ENCODE measurements around the gene ZBTB42. TPM values are rescaled to one million over a fixed set of nuclear protein-coding genes. Genes with fewer than 3 reads are reported as not detected.

The ZBTB42 gene
- 0.38 and 0.48 TPM in 2 replicates for total RNA-seq (2014; rRNA removed; shearing (Covaris generic))

GRCh38 chr14:104800771-104801519 is at the start of gene ZBTB42:
ZBTB42 (plus strand) TSS chr14:104801101; CDS start chr14:104801198, 97 bp downstream.
- peaks cover 34% of the 10 kb centered on the region for H3K4me1 ChIP-seq
- H3K36me3 ChIP-seq = no peaks in the 10 kb centered on the region
- H3K4me3 ChIP-seq = peak within 1 kb of the TSS; percentile 38
- no peaks in the 10 kb centered on the region for H3K27me3 ChIP-seq
- H3K9me3 ChIP-seq (replicated peaks) = no peaks in the 10 kb centered on the region
- H3K27ac ChIP-seq = no peak within 1 kb of the TSS
- no peak for DNase-seq

- DNase-seq = no peak
- no peaks in the 10 kb centered on the region; the same call in 1 of the 2 replicates for H3K27me3 ChIP-seq
- H3K27ac ChIP-seq = peak overlapping the region; percentile 53
- H3K36me3 ChIP-seq = peaks cover 10% of the 10 kb centered on the region; the same call in 1 of the 2 replicates
- peaks cover 20% of the 10 kb centered on the region for H3K4me1 ChIP-seq
- H3K9me3 ChIP-seq (replicated peaks) = no peaks in the 10 kb centered on the region
- peak overlapping the region; percentile 91 for H3K4me3 ChIP-seq
Observed at GRCh38 chr14:104751539-104752422, 49.1 kb upstream of the ZBTB42 start.

- Histone ChIP-seq H3K4me1 (peaks cover 14% of the 10 kb centered on the region), H3K27ac (peak overlapping the region; percentile 53), H3K36me3 (peaks cover 12% of the 10 kb centered on the region; the same call in 1 of the 2 replicates), H3K4me3 (peak overlapping the region; percentile 91), H3K27me3 (no peaks in the 10 kb centered on the region), H3K9me3 (replicated peaks) (no peaks in the 10 kb centered on the region)
- no peak for DNase-seq
Observed at GRCh38 chr14:104752423-104752734, 48.5 kb upstream of the ZBTB42 start.

GRCh38 chr14:104752735-104753527 is 48.0 kb upstream of the ZBTB42 start, which contains the start of gene SIVA1:
SIVA1 (plus strand) TSS chr14:104753147; CDS start chr14:104753202, 55 bp downstream.
- Histone ChIP-seq H3K9me3 (replicated peaks) (no peaks in the 10 kb centered on the region), H3K36me3 (peaks cover 16% of the 10 kb centered on the region), H3K27ac (peak within 1 kb of the TSS; percentile 70), H3K4me1 (peaks cover 10% of the 10 kb centered on the region), H3K27me3 (no peaks in the 10 kb centered on the region), H3K4me3 (peak within 1 kb of the TSS; percentile 91)
- DNase-seq = peak; percentile 99 to 100

GRCh38 chr14:104753528-104754212 is 47.2 kb upstream of the ZBTB42 start:
- H3K4me3 ChIP-seq = peak overlapping the region; percentile 91
- DNase-seq = no peak

GRCh38 chr14:104754213-104754851 is 46.6 kb upstream of the ZBTB42 start:
- Histone ChIP-seq H3K36me3 (peaks cover 25% of the 10 kb centered on the region), H3K4me3 (peak overlapping the region; percentile 91), H3K4me1 (peaks cover 3% of the 10 kb centered on the region; the same call in 1 of the 2 replicates), H3K27me3 (no peaks in the 10 kb centered on the region), H3K9me3 (replicated peaks) (no peaks in the 10 kb centered on the region), H3K27ac (no peak overlapping the region)
- no peak for DNase-seq

More at GRCh38 chr14:104753528-104754212, 47.2 kb upstream of the ZBTB42 start:
- peaks cover 20% of the 10 kb centered on the region for H3K36me3 ChIP-seq
- no peaks in the 10 kb centered on the region for H3K9me3 ChIP-seq (replicated peaks)
- peak overlapping the region; percentile 70 for H3K27ac ChIP-seq
- peaks cover 3% of the 10 kb centered on the region; the same call in 1 of the 2 replicates for H3K4me1 ChIP-seq
- no peaks in the 10 kb centered on the region for H3K27me3 ChIP-seq

- H3K27me3 ChIP-seq = no peaks in the 10 kb centered on the region
- DNase-seq = no peak
- peaks cover 35% of the 10 kb centered on the region for H3K36me3 ChIP-seq
- H3K4me3 ChIP-seq = no peak overlapping the region
- H3K4me1 ChIP-seq = peaks cover 3% of the 10 kb centered on the region; the same call in 1 of the 2 replicates
- no peaks in the 10 kb centered on the region for H3K9me3 ChIP-seq (replicated peaks)
- H3K27ac ChIP-seq = no peak overlapping the region
Observed at GRCh38 chr14:104755621-104756020, 45.3 kb upstream of the ZBTB42 start.

GRCh38 chr14:104756477-104757237 is 44.2 kb upstream of the ZBTB42 start:
- peaks cover 3% of the 10 kb centered on the region; the same call in 1 of the 2 replicates for H3K4me1 ChIP-seq
- H3K4me3 ChIP-seq = no peak overlapping the region
- DNase-seq = no peak
- peaks cover 41% of the 10 kb centered on the region for H3K36me3 ChIP-seq
- no peak overlapping the region for H3K27ac ChIP-seq
- H3K27me3 ChIP-seq = no peaks in the 10 kb centered on the region
- H3K9me3 ChIP-seq (replicated peaks) = no peaks in the 10 kb centered on the region

- H3K27ac ChIP-seq = no peak overlapping the region
- no peak overlapping the region for H3K4me3 ChIP-seq
- H3K4me1 ChIP-seq = peaks cover under 1% of the 10 kb centered on the region; the same call in 1 of the 2 replicates
- no peaks in the 10 kb centered on the region for H3K27me3 ChIP-seq
- H3K36me3 ChIP-seq = peaks cover 46% of the 10 kb centered on the region
- no peak for DNase-seq
- H3K9me3 ChIP-seq (replicated peaks) = no peaks in the 10 kb centered on the region
Observed at GRCh38 chr14:104757238-104757585, 43.7 kb upstream of the ZBTB42 start.

GRCh38 chr14:104757681-104758392 is 43.1 kb upstream of the ZBTB42 start:
- Histone ChIP-seq H3K27me3 (no peaks in the 10 kb centered on the region), H3K36me3 (peaks cover 51% of the 10 kb centered on the region), H3K4me1 (no peaks in the 10 kb centered on the region), H3K9me3 (replicated peaks) (no peaks in the 10 kb centered on the region), H3K4me3 (no peak overlapping the region), H3K27ac (no peak overlapping the region)
- no peak for DNase-seq

GRCh38 chr14:104758981-104759969 is 41.6 kb upstream of the ZBTB42 start:
- H3K27ac ChIP-seq = no peak overlapping the region
- H3K4me3 ChIP-seq = no peak overlapping the region
- no peaks in the 10 kb centered on the region for H3K4me1 ChIP-seq
- H3K36me3 ChIP-seq = peaks cover 53% of the 10 kb centered on the region
- H3K27me3 ChIP-seq = no peaks in the 10 kb centered on the region
- no peaks in the 10 kb centered on the region for H3K9me3 ChIP-seq (replicated peaks)
- DNase-seq = no peak

Measured in SJCRH30 (cell line).